ENCODE results near the gene ETNPPL.

The ETNPPL gene

GRCh38 chr4:108762559-108763225 is at the start of gene ETNPPL:
ETNPPL (minus strand) TSS chr4:108763053; CDS start chr4:108762898, 155 bp downstream.
- Histone ChIP-seq H3K9ac (ENCODE audit: insufficient read length, low read depth) (peak within 1 kb of the TSS; percentile 61), H3K9me3 (ENCODE audit: insufficient read depth, low read length) (no peaks in the 10 kb centered on the region), H3K4me1 (ENCODE audit: insufficient read depth, insufficient read length) (no peaks in the 10 kb centered on the region), H3K27me3 (ENCODE audit: insufficient read depth, insufficient read length) (peaks cover 41% of the 10 kb centered on the region), H3K4me3 (ENCODE audit: insufficient read length, low read depth) (peak within 1 kb of the TSS; percentile 71), H3K36me3 (ENCODE audit: insufficient read depth, insufficient read length, low read length) (no peaks in the 10 kb centered on the region)
- DNase-seq (ENCODE audit: low read depth, low spot score): peak; percentile 22
- no peak for TF ChIP-seq SUZ12 (IDR thresholded peaks at IDR 0.05; ENCODE audit: extremely low read depth, insufficient read depth, insufficient read length)
- no peak for TF ChIP-seq YY1 (IDR thresholded peaks at IDR 0.05; ENCODE audit: insufficient read depth, insufficient read length)
- TF ChIP-seq ZNF274 (IDR thresholded peaks at IDR 0.05; ENCODE audit: low read depth, low read length): no peak

GRCh38 chr4:108811486-108811885 is 48.6 kb upstream of the ETNPPL start:
- H3K9ac ChIP-seq (ENCODE audit: insufficient read length, low read depth): no peak overlapping the region
- H3K27me3 ChIP-seq (ENCODE audit: insufficient read depth, insufficient read length): no peaks in the 10 kb centered on the region
- no peak for TF ChIP-seq ZNF274 (IDR thresholded peaks at IDR 0.05; ENCODE audit: low read depth, low read length)
- no peak for TF ChIP-seq SUZ12 (IDR thresholded peaks at IDR 0.05; ENCODE audit: extremely low read depth, insufficient read depth, insufficient read length)
- no peak for TF ChIP-seq YY1 (IDR thresholded peaks at IDR 0.05; ENCODE audit: insufficient read depth, insufficient read length)
- no peak for DNase-seq (ENCODE audit: low read depth, low spot score)
- H3K36me3 ChIP-seq (ENCODE audit: insufficient read depth, insufficient read length, low read length): no peaks in the 10 kb centered on the region
- no peaks in the 10 kb centered on the region for H3K4me1 ChIP-seq (ENCODE audit: insufficient read depth, insufficient read length)
- H3K4me3 ChIP-seq (ENCODE audit: insufficient read length, low read depth): no peak overlapping the region
- H3K9me3 ChIP-seq (ENCODE audit: insufficient read depth, low read length): no peaks in the 10 kb centered on the region

GRCh38 chr4:108810087-108810486 is 47.2 kb upstream of the ETNPPL start:
- Histone ChIP-seq H3K9me3 (ENCODE audit: insufficient read depth, low read length) (no peaks in the 10 kb centered on the region), H3K9ac (ENCODE audit: insufficient read length, low read depth) (no peak overlapping the region), H3K4me3 (ENCODE audit: insufficient read length, low read depth) (no peak overlapping the region), H3K4me1 (ENCODE audit: insufficient read depth, insufficient read length) (no peaks in the 10 kb centered on the region), H3K27me3 (ENCODE audit: insufficient read depth, insufficient read length) (no peaks in the 10 kb centered on the region), H3K36me3 (ENCODE audit: insufficient read depth, insufficient read length, low read length) (no peaks in the 10 kb centered on the region)
- TF ChIP-seq SUZ12 (IDR thresholded peaks at IDR 0.05; ENCODE audit: extremely low read depth, insufficient read depth, insufficient read length) (no peak), ZNF274 (IDR thresholded peaks at IDR 0.05; ENCODE audit: low read depth, low read length) (no peak), YY1 (IDR thresholded peaks at IDR 0.05; ENCODE audit: insufficient read depth, insufficient read length) (no peak)
- no peak for DNase-seq (ENCODE audit: low read depth, low spot score)

GRCh38 chr4:108804648-108805273 is 41.9 kb upstream of the ETNPPL start:
- Histone ChIP-seq H3K9me3 (ENCODE audit: insufficient read depth, low read length) (no peaks in the 10 kb centered on the region), H3K4me1 (ENCODE audit: insufficient read depth, insufficient read length) (no peaks in the 10 kb centered on the region), H3K9ac (ENCODE audit: insufficient read length, low read depth) (no peak overlapping the region), H3K4me3 (ENCODE audit: insufficient read length, low read depth) (no peak overlapping the region), H3K36me3 (ENCODE audit: insufficient read depth, insufficient read length, low read length) (no peaks in the 10 kb centered on the region), H3K27me3 (ENCODE audit: insufficient read depth, insufficient read length) (no peaks in the 10 kb centered on the region)
- DNase-seq (ENCODE audit: low read depth, low spot score): no peak
- TF ChIP-seq YY1 (IDR thresholded peaks at IDR 0.05; ENCODE audit: insufficient read depth, insufficient read length) (no peak), ZNF274 (IDR thresholded peaks at IDR 0.05; ENCODE audit: low read depth, low read length) (no peak), SUZ12 (IDR thresholded peaks at IDR 0.05; ENCODE audit: extremely low read depth, insufficient read depth, insufficient read length) (no peak)

GRCh38 chr4:108799306-108799705 is 36.5 kb upstream of the ETNPPL start:
- TF ChIP-seq SUZ12 (IDR thresholded peaks at IDR 0.05; ENCODE audit: extremely low read depth, insufficient read depth, insufficient read length): no peak
- TF ChIP-seq ZNF274 (IDR thresholded peaks at IDR 0.05; ENCODE audit: low read depth, low read length): no peak
- TF ChIP-seq YY1 (IDR thresholded peaks at IDR 0.05; ENCODE audit: insufficient read depth, insufficient read length): no peak
- Histone ChIP-seq H3K4me1 (ENCODE audit: insufficient read depth, insufficient read length) (no peaks in the 10 kb centered on the region), H3K4me3 (ENCODE audit: insufficient read length, low read depth) (no peak overlapping the region), H3K27me3 (ENCODE audit: insufficient read depth, insufficient read length) (no peaks in the 10 kb centered on the region), H3K36me3 (ENCODE audit: insufficient read depth, insufficient read length, low read length) (no peaks in the 10 kb centered on the region), H3K9me3 (ENCODE audit: insufficient read depth, low read length) (no peaks in the 10 kb centered on the region), H3K9ac (ENCODE audit: insufficient read length, low read depth) (no peak overlapping the region)
- DNase-seq (ENCODE audit: low read depth, low spot score): no peak

GRCh38 chr4:108796173-108796572 is 33.3 kb upstream of the ETNPPL start:
- no peaks in the 10 kb centered on the region for H3K9me3 ChIP-seq (ENCODE audit: insufficient read depth, low read length)
- no peak overlapping the region for H3K9ac ChIP-seq (ENCODE audit: insufficient read length, low read depth)
- TF ChIP-seq ZNF274 (IDR thresholded peaks at IDR 0.05; ENCODE audit: low read depth, low read length) (no peak), SUZ12 (IDR thresholded peaks at IDR 0.05; ENCODE audit: extremely low read depth, insufficient read depth, insufficient read length) (no peak), YY1 (IDR thresholded peaks at IDR 0.05; ENCODE audit: insufficient read depth, insufficient read length) (no peak)
- no peak overlapping the region for H3K4me3 ChIP-seq (ENCODE audit: insufficient read length, low read depth)
- no peaks in the 10 kb centered on the region for H3K27me3 ChIP-seq (ENCODE audit: insufficient read depth, insufficient read length)
- no peaks in the 10 kb centered on the region for H3K4me1 ChIP-seq (ENCODE audit: insufficient read depth, insufficient read length)
- no peaks in the 10 kb centered on the region for H3K36me3 ChIP-seq (ENCODE audit: insufficient read depth, insufficient read length, low read length)
- DNase-seq (ENCODE audit: low read depth, low spot score): no peak

GRCh38 chr4:108795733-108796132 is 32.9 kb upstream of the ETNPPL start:
- Histone ChIP-seq H3K4me1 (ENCODE audit: insufficient read depth, insufficient read length) (no peaks in the 10 kb centered on the region), H3K4me3 (ENCODE audit: insufficient read length, low read depth) (no peak overlapping the region), H3K9ac (ENCODE audit: insufficient read length, low read depth) (no peak overlapping the region), H3K27me3 (ENCODE audit: insufficient read depth, insufficient read length) (no peaks in the 10 kb centered on the region), H3K9me3 (ENCODE audit: insufficient read depth, low read length) (no peaks in the 10 kb centered on the region), H3K36me3 (ENCODE audit: insufficient read depth, insufficient read length, low read length) (no peaks in the 10 kb centered on the region)
- TF ChIP-seq ZNF274 (IDR thresholded peaks at IDR 0.05; ENCODE audit: low read depth, low read length): no peak
- no peak for TF ChIP-seq YY1 (IDR thresholded peaks at IDR 0.05; ENCODE audit: insufficient read depth, insufficient read length)
- no peak for TF ChIP-seq SUZ12 (IDR thresholded peaks at IDR 0.05; ENCODE audit: extremely low read depth, insufficient read depth, insufficient read length)
- DNase-seq (ENCODE audit: low read depth, low spot score): no peak
